Kidney (tissue), 14 donors: ENCODE data around the gene MORN1. TPM values are rescaled to one million over a fixed set of nuclear protein-coding genes. Genes with fewer than 3 reads are reported as not detected.
"Not testable (repeated sequence)": the region's sequence is repeated elsewhere in the genome, so short reads cannot be mapped to it uniquely, and the experiment has no call there.

ENCODE experiments used
- DNase-seq, 5 donors: peaks; one replicate each; pipeline ENCODE4 v3.0.0-alpha.2; 2013 to 2020
- FAIRE-seq: peaks from 2 replicates; lab custom pipeline; 2012; peaks lifted over from hg19 to GRCh38; lab: Jason Lieb, UNC
- H3K27ac ChIP-seq, 2 donors: one replicate each; pipeline ENCODE4 v1.7.0; 2013; ENCODE audit warnings: low read depth in 2 of 2, low read length in 2 of 2, inconsistent platforms in 1 of 2
- H3K27me3 ChIP-seq: one replicate; pipeline ENCODE4 v1.7.1; 2013; ENCODE audit warnings: low read length, inconsistent platforms; ENCODE audit not compliant: control insufficient read depth, insufficient read depth
- H3K36me3 ChIP-seq, 3 donors: one replicate each; pipeline versions ENCODE4 v1.7.0 to v1.7.1; 2013; ENCODE audit warnings: low read length in 3 of 3, control low read depth in 1 of 3, inconsistent platforms in 1 of 3; ENCODE audit not compliant: insufficient read depth in 3 of 3, control insufficient read depth in 2 of 3
- H3K4me1 ChIP-seq, 3 donors: one replicate each; pipeline versions ENCODE4 v1.7.0 to v1.7.1; 2013; ENCODE audit warnings: low read length in 3 of 3, inconsistent platforms in 1 of 3, low read depth in 1 of 3; ENCODE audit not compliant: control insufficient read depth in 2 of 3, insufficient read depth in 2 of 3
- H3K4me3 ChIP-seq, 3 donors: one replicate each; pipeline versions ENCODE4 v1.7.0 to v1.8.1; 2013; ENCODE audit warnings: low read length in 3 of 3, control low read depth in 1 of 3, inconsistent platforms in 1 of 3
- H3K9ac ChIP-seq, 3 donors: one replicate each; pipeline versions ENCODE4 v1.7.0 to v1.7.1; 2013; ENCODE audit warnings: low read length in 3 of 3, control low read depth in 1 of 3, inconsistent platforms in 1 of 3
- H3K9me3 ChIP-seq, 3 donors: one replicate each; pipeline versions ENCODE4 v1.7.0 to v1.7.1; 2013; ENCODE audit warnings: low read length in 3 of 3, control low read depth in 1 of 3, inconsistent platforms in 1 of 3; ENCODE audit not compliant: control insufficient read depth in 2 of 3, insufficient read depth in 1 of 3
- intact Hi-C: fragments of 100-400 bp; cut with DNase I; formaldehyde crosslinking; loops from one replicate; pipeline ENCODE4 v1.11.1; 2022
- polyA plus RNA-seq: library from polyadenylated mRNA; stranded (reverse); fragments of 350-450 nt; fragmentation: Illumina TruSeq; extraction: RNeasy Lipid Tissue Mini Kit (QIAGEN cat#74804); gene quantifications from one replicate; pipeline ENCODE4 v1.2.3, GENCODE V29; 2014; ENCODE audit warnings: low read depth, low replicate concordance; ENCODE audit not compliant: insufficient read depth
- total RNA-seq: library from RNA; stranded (reverse); fragmentation: NEBNext Ultra II Directional; extraction: Animal tissue kit (Norgen Biotek cat#: 25700); gene quantifications from one replicate; pipeline ENCODE4 v1.2.1, GENCODE V29; 2021
- TF ChIP-seq, protein P1 (sequence below): IDR thresholded peaks from 3 replicates; pipeline ENCODE4 v1.5.1; 2012; ENCODE audit warnings: mild to moderate bottlenecking, moderate library complexity, borderline replicate concordance; ENCODE audit not compliant: insufficient read depth; ENCODE audit errors: extremely low read depth
- donor health status: control.
- donor health status: control.
- donor health status: control.
- donor health status: control.
- donor health status: control.
- donor health status: DM: yes; HTN: yes; CAD: no.
- donor health status: Normal renal cell carcinoma (clear cell type).

Gene MORN1
- total and polyA plus RNA-seq, 2 donors from 2014 or later: 9.0 to 24.7 TPM

DNA sequence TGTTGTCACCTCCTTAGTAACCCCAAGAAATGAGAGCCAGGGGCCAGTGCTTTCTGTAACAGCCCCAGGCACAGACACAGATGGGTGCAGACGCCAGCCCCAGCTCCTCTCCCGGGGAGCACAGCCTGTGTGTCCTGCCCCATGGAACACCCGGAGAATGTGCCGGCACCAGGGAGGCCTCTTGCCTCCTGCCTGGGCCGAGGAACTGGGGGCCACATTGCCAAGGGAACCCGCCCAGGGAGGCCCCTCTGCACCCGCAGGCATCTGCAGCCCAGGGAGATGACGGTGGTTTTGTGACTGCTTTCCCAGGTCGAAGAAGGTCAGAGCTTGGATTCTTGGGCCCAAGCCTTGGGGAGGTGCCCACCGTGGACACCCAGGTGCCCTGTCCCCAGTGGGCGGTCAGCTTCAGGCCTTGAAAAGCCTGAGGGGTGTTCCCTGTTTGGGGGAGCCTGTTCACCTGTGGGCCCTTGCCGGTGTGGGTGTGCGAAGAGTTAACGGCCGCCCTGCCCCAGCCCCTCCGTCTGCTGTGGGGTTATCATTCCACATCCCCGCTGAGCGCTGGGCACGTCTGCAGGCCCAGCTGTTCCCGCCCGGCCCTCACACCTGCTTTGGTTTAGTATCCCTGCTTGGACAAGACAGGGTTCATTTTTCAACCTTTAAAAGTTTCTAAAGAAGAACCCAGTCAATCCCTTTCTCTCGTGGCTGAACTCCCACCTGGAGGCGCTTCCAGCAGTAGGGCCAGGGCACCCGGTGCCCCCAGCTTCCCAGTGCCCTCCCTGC, 62.5 kb downstream of the MORN1 start:
- Histone ChIP-seq H3K9ac (no peak overlapping the region), H3K36me3 (no peaks in the 10 kb centered on the region), H3K27me3 (no peaks in the 10 kb centered on the region), H3K4me3 (no peak overlapping the region), H3K27ac (no peak overlapping the region), H3K9me3 (no peaks in the 10 kb centered on the region), H3K4me1 (no peaks in the 10 kb centered on the region)
- DNase-seq: no peak
- intact Hi-C loops: no loop called here
- TF ChIP-seq, protein P1, sequence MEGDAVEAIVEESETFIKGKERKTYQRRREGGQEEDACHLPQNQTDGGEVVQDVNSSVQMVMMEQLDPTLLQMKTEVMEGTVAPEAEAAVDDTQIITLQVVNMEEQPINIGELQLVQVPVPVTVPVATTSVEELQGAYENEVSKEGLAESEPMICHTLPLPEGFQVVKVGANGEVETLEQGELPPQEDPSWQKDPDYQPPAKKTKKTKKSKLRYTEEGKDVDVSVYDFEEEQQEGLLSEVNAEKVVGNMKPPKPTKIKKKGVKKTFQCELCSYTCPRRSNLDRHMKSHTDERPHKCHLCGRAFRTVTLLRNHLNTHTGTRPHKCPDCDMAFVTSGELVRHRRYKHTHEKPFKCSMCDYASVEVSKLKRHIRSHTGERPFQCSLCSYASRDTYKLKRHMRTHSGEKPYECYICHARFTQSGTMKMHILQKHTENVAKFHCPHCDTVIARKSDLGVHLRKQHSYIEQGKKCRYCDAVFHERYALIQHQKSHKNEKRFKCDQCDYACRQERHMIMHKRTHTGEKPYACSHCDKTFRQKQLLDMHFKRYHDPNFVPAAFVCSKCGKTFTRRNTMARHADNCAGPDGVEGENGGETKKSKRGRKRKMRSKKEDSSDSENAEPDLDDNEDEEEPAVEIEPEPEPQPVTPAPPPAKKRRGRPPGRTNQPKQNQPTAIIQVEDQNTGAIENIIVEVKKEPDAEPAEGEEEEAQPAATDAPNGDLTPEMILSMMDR: no peak
- FAIRE-seq: no peak

DNA sequence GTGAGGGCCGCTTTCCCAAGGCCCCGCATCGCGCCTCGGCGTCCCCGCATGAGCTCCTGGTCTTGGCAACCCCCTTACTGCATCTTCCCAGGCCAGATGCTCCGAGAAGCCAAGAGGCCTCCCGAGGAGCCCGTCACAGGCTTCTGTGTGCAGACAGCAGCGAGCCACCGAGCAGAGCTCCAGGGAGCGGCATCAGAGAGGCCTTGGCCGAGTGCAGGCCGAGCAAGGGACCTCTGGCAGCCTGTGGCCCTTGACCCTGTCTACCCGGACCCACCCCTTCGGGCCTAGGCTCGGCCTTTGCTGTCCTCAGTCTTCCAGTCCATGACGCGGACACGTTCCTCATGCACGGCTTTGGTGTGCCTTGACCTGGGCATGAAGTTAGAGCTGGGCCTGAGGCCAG, 63.5 kb downstream of the MORN1 start:
- peaks cover 0 to 3% (median 0%) of the 10 kb centered on the region in 3 donors for H3K4me1 ChIP-seq
- no peak for DNase-seq
- no peak overlapping the region for H3K9ac ChIP-seq
- H3K4me3 ChIP-seq: no peak overlapping the region
- TF ChIP-seq, protein P1: no peak
- no peaks in the 10 kb centered on the region for H3K27me3 ChIP-seq
- H3K36me3 ChIP-seq: no peaks in the 10 kb centered on the region
- intact Hi-C loops: no loop called here
- no peak overlapping the region for H3K27ac ChIP-seq
- FAIRE-seq: no peak
- H3K9me3 ChIP-seq: no peaks in the 10 kb centered on the region

DNA sequence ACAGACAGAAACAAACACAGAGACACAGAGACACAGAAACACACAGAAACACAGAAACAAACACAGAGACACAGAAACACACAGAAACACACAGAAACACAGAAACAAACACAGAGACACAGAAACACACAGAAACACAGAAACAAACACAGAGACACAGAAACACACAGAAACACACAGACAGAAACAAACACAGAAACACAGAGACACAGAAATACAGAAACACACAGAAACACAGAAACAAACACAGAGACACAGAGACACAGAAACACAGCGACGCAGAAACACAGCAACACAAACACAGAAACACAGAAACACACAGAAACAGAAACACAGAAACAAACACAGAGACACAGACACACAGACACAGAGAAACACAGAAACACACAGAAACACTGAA, 64.2 kb downstream of the MORN1 start:
- DNase-seq, H3K4me1 ChIP-seq, H3K9ac ChIP-seq, H3K27me3 ChIP-seq, intact Hi-C loops, H3K27ac ChIP-seq, H3K9me3 ChIP-seq, H3K4me3 ChIP-seq, H3K36me3 ChIP-seq: not testable (repeated sequence)
- peak; percentile 47 for FAIRE-seq

DNA sequence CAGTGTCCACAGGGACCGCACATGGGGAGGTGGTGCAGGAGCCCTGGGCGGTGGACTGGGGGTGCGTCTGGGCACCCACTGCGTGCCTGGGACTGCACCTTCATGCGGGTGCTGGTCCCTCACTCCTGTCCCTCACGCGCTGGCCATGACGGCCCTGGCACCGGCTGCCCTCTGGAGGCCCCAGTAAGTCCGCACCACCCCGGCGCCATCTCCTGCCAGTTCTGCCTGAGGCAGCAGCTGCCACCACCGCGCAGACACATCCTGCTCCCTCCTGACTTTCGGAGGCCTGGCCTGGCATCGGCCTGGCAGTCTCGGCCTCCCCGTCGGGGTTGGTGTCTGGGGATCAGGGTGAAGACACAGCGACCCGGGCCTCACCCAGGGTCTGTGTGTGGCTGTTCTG, 64.8 kb downstream of the MORN1 start:
- intact Hi-C loops: no loop called here
- no peaks in the 10 kb centered on the region for H3K9me3 ChIP-seq
- no peaks in the 10 kb centered on the region for H3K27me3 ChIP-seq
- FAIRE-seq: no peak
- H3K27ac ChIP-seq: no peak overlapping the region
- H3K9ac ChIP-seq: no peak overlapping the region
- H3K4me1 ChIP-seq: peaks cover 0 to 12% (median 0%) of the 10 kb centered on the region in 3 donors
- DNase-seq: no peak
- TF ChIP-seq, protein P1: no peak
- H3K4me3 ChIP-seq: no peak overlapping the region
- H3K36me3 ChIP-seq: no peaks in the 10 kb centered on the region
